ENCODE results near the gene GTF2IRD1. TPM values are rescaled to one million over a fixed set of nuclear protein-coding genes. Genes with fewer than 3 reads are reported as not detected.

GTF2IRD1 gene
- total and polyA plus RNA-seq, 9 of the 15 experiments (the other 6 are each of a cell fraction or from before 2014, with no cell fraction given): 9.1 to 30.2 (median 14.0) TPM

- TF ChIP-seq, protein P1, sequence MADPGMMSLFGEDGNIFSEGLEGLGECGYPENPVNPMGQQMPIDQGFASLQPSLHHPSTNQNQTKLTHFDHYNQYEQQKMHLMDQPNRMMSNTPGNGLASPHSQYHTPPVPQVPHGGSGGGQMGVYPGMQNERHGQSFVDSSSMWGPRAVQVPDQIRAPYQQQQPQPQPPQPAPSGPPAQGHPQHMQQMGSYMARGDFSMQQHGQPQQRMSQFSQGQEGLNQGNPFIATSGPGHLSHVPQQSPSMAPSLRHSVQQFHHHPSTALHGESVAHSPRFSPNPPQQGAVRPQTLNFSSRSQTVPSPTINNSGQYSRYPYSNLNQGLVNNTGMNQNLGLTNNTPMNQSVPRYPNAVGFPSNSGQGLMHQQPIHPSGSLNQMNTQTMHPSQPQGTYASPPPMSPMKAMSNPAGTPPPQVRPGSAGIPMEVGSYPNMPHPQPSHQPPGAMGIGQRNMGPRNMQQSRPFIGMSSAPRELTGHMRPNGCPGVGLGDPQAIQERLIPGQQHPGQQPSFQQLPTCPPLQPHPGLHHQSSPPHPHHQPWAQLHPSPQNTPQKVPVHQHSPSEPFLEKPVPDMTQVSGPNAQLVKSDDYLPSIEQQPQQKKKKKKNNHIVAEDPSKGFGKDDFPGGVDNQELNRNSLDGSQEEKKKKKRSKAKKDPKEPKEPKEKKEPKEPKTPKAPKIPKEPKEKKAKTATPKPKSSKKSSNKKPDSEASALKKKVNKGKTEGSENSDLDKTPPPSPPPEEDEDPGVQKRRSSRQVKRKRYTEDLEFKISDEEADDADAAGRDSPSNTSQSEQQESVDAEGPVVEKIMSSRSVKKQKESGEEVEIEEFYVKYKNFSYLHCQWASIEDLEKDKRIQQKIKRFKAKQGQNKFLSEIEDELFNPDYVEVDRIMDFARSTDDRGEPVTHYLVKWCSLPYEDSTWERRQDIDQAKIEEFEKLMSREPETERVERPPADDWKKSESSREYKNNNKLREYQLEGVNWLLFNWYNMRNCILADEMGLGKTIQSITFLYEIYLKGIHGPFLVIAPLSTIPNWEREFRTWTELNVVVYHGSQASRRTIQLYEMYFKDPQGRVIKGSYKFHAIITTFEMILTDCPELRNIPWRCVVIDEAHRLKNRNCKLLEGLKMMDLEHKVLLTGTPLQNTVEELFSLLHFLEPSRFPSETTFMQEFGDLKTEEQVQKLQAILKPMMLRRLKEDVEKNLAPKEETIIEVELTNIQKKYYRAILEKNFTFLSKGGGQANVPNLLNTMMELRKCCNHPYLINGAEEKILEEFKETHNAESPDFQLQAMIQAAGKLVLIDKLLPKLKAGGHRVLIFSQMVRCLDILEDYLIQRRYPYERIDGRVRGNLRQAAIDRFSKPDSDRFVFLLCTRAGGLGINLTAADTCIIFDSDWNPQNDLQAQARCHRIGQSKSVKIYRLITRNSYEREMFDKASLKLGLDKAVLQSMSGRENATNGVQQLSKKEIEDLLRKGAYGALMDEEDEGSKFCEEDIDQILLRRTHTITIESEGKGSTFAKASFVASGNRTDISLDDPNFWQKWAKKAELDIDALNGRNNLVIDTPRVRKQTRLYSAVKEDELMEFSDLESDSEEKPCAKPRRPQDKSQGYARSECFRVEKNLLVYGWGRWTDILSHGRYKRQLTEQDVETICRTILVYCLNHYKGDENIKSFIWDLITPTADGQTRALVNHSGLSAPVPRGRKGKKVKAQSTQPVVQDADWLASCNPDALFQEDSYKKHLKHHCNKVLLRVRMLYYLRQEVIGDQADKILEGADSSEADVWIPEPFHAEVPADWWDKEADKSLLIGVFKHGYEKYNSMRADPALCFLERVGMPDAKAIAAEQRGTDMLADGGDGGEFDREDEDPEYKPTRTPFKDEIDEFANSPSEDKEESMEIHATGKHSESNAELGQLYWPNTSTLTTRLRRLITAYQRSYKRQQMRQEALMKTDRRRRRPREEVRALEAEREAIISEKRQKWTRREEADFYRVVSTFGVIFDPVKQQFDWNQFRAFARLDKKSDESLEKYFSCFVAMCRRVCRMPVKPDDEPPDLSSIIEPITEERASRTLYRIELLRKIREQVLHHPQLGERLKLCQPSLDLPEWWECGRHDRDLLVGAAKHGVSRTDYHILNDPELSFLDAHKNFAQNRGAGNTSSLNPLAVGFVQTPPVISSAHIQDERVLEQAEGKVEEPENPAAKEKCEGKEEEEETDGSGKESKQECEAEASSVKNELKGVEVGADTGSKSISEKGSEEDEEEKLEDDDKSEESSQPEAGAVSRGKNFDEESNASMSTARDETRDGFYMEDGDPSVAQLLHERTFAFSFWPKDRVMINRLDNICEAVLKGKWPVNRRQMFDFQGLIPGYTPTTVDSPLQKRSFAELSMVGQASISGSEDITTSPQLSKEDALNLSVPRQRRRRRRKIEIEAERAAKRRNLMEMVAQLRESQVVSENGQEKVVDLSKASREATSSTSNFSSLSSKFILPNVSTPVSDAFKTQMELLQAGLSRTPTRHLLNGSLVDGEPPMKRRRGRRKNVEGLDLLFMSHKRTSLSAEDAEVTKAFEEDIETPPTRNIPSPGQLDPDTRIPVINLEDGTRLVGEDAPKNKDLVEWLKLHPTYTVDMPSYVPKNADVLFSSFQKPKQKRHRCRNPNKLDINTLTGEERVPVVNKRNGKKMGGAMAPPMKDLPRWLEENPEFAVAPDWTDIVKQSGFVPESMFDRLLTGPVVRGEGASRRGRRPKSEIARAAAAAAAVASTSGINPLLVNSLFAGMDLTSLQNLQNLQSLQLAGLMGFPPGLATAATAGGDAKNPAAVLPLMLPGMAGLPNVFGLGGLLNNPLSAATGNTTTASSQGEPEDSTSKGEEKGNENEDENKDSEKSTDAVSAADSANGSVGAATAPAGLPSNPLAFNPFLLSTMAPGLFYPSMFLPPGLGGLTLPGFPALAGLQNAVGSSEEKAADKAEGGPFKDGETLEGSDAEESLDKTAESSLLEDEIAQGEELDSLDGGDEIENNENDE (IDR thresholded peaks at IDR 0.05; ENCODE audit: low read depth, low read length): no peak
- TF ChIP-seq BACH1 (tag; IDR thresholded peaks at IDR 0.05): no peak
- peak; percentile 47; the same call in 1 of the 2 replicates for TF ChIP-seq MTA3 (IDR thresholded peaks at IDR 0.05; ENCODE audit: borderline replicate concordance)
- no peak for TF ChIP-seq NEUROD1 (IDR thresholded peaks at IDR 0.05; ENCODE audit: borderline replicate concordance, low read depth, low read length, partially characterized antibody)
- no peak for TF ChIP-seq SRSF1 (IDR thresholded peaks at IDR 0.05; ENCODE audit: low read depth, low read length)
- TF ChIP-seq ZKSCAN3 (CRISPR knock-in tag; IDR thresholded peaks at IDR 0.05): no peak
- no peak for TF ChIP-seq SRSF9 (IDR thresholded peaks at IDR 0.05; ENCODE audit: borderline replicate concordance, low read depth, low read length)
- TF ChIP-seq TOE1 (IDR thresholded peaks at IDR 0.05; ENCODE audit: borderline replicate concordance): peak; percentile 17; the same call in 1 of the 2 replicates
- no peak for TF ChIP-seq TOE1 (CRISPR knock-in tag; IDR thresholded peaks at IDR 0.05; ENCODE audit: borderline replicate concordance, low read depth)
- TF ChIP-seq, protein P2, sequence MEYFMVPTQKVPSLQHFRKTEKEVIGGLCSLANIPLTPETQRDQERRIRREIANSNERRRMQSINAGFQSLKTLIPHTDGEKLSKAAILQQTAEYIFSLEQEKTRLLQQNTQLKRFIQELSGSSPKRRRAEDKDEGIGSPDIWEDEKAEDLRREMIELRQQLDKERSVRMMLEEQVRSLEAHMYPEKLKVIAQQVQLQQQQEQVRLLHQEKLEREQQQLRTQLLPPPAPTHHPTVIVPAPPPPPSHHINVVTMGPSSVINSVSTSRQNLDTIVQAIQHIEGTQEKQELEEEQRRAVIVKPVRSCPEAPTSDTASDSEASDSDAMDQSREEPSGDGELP (CRISPR knock-in tag; IDR thresholded peaks at IDR 0.05; ENCODE audit: borderline replicate concordance): peak; percentile 59; the same call in 1 of the 2 replicates
- peak in 1 of 2 experiments; percentile 39; a peak in 1 of 4 replicates for TF ChIP-seq MAZ (CRISPR knock-in tag; conservative IDR thresholded peaks at IDR 0.05 in 1 of 2, IDR thresholded peaks at IDR 0.05 in 1 of 2)
- no peak for TF ChIP-seq PRPF4 (IDR thresholded peaks at IDR 0.05; ENCODE audit: insufficient read depth, low read depth, low read length, poor library complexity, severe bottlenecking)
- TF ChIP-seq POLR3G (IDR thresholded peaks at IDR 0.05; ENCODE audit: extremely low read depth, insufficient read length, insufficient replicate concordance): no peak
- TF ChIP-seq GABPB2 (CRISPR knock-in tag; conservative IDR thresholded peaks at IDR 0.05): no peak
Observed at GRCh38 chr7:74417419-74417971, 36.2 kb upstream of the GTF2IRD1 start (continued).
